ENCODE data around the gene ADGRA3. TPM values are rescaled to one million over a fixed set of nuclear protein-coding genes. Genes with fewer than 3 reads are reported as not detected.

Gene ADGRA3, protein sequence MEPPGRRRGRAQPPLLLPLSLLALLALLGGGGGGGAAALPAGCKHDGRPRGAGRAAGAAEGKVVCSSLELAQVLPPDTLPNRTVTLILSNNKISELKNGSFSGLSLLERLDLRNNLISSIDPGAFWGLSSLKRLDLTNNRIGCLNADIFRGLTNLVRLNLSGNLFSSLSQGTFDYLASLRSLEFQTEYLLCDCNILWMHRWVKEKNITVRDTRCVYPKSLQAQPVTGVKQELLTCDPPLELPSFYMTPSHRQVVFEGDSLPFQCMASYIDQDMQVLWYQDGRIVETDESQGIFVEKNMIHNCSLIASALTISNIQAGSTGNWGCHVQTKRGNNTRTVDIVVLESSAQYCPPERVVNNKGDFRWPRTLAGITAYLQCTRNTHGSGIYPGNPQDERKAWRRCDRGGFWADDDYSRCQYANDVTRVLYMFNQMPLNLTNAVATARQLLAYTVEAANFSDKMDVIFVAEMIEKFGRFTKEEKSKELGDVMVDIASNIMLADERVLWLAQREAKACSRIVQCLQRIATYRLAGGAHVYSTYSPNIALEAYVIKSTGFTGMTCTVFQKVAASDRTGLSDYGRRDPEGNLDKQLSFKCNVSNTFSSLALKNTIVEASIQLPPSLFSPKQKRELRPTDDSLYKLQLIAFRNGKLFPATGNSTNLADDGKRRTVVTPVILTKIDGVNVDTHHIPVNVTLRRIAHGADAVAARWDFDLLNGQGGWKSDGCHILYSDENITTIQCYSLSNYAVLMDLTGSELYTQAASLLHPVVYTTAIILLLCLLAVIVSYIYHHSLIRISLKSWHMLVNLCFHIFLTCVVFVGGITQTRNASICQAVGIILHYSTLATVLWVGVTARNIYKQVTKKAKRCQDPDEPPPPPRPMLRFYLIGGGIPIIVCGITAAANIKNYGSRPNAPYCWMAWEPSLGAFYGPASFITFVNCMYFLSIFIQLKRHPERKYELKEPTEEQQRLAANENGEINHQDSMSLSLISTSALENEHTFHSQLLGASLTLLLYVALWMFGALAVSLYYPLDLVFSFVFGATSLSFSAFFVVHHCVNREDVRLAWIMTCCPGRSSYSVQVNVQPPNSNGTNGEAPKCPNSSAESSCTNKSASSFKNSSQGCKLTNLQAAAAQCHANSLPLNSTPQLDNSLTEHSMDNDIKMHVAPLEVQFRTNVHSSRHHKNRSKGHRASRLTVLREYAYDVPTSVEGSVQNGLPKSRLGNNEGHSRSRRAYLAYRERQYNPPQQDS (N-terminal part only)
- 1 to 10 TPM; 4.3 to 4.8 TPM for polyA plus RNA-seq

DNA sequence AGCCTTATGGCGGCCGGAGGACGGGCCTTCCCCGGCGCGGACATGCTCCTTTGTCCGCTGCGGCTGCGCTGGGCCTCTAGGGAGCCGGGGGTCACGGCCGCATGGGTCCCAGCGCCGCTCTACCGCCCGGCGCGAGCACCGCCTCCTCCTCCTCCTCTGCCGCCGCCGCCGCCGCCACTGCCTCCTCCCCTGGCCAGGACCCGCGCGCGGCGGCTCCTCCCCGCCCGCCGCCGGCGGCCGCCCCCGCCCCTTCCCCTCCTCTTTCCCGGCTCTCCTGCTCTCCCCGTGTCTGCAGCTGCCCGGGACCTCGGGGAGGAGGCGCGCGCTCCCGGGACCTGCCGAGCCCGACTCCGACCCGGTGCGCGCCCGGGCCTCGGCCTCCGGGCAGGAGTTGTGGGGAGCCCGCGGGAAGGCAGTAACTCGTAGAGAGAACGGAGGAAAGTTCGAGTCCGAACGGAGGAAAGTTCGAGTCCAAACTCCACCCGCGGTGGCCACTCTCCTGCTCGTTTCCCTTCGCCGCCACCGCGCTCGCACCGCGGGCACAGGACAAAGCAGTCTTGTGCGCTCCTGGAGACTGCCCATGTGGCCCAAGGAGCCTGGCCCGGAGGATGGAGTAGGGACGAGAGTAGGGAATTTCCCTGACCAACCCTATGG, at the start of gene ADGRA3:
TSS of gene ADGRA3 (minus strand) at position 179 of the 654 bp plus-strand sequence. CDS start 282 bp downstream, outside the sequence.
- H3K27ac ChIP-seq (ENCODE audit: low read depth in 2 of 2, low read length in 1 of 2): peak within 1 kb of the TSS; percentile 64 to 82

DNA sequence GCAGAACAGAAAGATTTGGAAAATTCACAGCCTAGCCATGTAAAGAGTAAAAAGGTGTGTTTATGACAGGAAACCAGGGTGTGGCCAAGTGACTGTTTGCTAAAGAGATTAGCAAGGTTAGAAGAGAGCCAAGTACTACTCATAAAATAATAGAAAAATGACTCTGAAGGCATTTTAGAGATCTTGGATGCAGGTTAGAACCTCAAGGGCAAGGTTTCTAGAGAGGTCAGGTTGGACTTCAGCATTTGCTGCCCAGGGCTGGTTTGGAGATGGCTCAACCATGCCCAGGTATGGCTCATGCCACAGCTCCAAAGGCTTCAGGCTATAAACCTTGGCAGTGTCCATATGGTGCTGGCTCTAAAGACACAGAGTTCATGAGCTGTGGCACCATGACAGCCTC, 40.6 kb upstream of the ADGRA3 start:
- Histone ChIP-seq H3K4me3 (ENCODE audit: low read depth in 1 of 2, low read length in 2 of 2) (no peak overlapping the region), H3K4me1 (ENCODE audit: control insufficient read depth in 2 of 2, insufficient read depth in 2 of 2, low read length in 1 of 2) (peaks cover 0 to 4% of the 10 kb centered on the region in 2 donors), H3K36me3 (ENCODE audit: control insufficient read depth in 2 of 2, insufficient read depth in 2 of 2, low read length in 1 of 2) (no peaks in the 10 kb centered on the region), H3K9me3 (ENCODE audit: control insufficient read depth in 2 of 2, insufficient read depth in 1 of 2, low read depth in 1 of 2, low read length in 1 of 2) (no peaks in the 10 kb centered on the region), H3K27me3 (ENCODE audit: control insufficient read depth in 1 of 2, insufficient read depth in 2 of 2, low read length in 2 of 2) (peaks cover 2 to 4% of the 10 kb centered on the region in 2 donors), H3K27ac (ENCODE audit: low read depth in 2 of 2, low read length in 1 of 2) (no peak overlapping the region)

More for the DNA sequence above, at the start of gene ADGRA3:
- Histone ChIP-seq H3K27me3 (ENCODE audit: control insufficient read depth in 1 of 2, insufficient read depth in 2 of 2, low read length in 2 of 2) (no peaks in the 10 kb centered on the region), H3K9me3 (ENCODE audit: control insufficient read depth in 2 of 2, insufficient read depth in 1 of 2, low read depth in 1 of 2, low read length in 1 of 2) (no peaks in the 10 kb centered on the region), H3K4me1 (ENCODE audit: control insufficient read depth in 2 of 2, insufficient read depth in 2 of 2, low read length in 1 of 2) (peaks cover 0 to 2% of the 10 kb centered on the region in 2 donors), H3K4me3 (ENCODE audit: low read depth in 1 of 2, low read length in 2 of 2) (peak within 1 kb of the TSS; percentile 50 to 73), H3K36me3 (ENCODE audit: control insufficient read depth in 2 of 2, insufficient read depth in 2 of 2, low read length in 1 of 2) (no peaks in the 10 kb centered on the region)
- WGBS, 2 donors: 2% methylated on average over 39 to 74 of the region's 74 CpGs

DNA sequence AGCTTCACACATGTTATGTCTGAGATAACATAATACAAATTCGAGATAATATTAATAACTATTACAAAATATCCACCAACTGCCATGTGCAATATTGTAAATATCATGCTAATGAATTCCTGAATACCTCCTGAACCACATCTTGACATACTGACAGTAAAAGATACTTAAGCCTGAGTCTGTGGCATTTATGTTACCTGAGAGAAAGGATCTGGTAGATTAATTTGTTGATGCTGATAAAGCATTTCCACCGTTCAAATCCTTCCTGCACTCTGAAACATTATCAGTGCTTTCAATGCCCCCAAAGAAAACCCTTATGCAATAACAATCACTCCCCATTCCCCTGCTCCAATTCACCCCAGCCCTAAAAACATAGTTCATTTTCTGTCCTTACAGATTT, 38.8 kb upstream of the ADGRA3 start:
- H3K27me3 ChIP-seq (ENCODE audit: control insufficient read depth in 1 of 2, insufficient read depth in 2 of 2, low read length in 2 of 2): peaks cover 2 to 4% of the 10 kb centered on the region in 2 donors
- H3K4me1 ChIP-seq (ENCODE audit: control insufficient read depth in 2 of 2, insufficient read depth in 2 of 2, low read length in 1 of 2): peaks cover 0 to 4% of the 10 kb centered on the region in 2 donors
- no peak overlapping the region for H3K4me3 ChIP-seq (ENCODE audit: low read depth in 1 of 2, low read length in 2 of 2)
- 68% methylated on average over 2 of the region's 2 CpGs for WGBS, 2 donors
- no peaks in the 10 kb centered on the region for H3K36me3 ChIP-seq (ENCODE audit: control insufficient read depth in 2 of 2, insufficient read depth in 2 of 2, low read length in 1 of 2)
- no peaks in the 10 kb centered on the region for H3K9me3 ChIP-seq (ENCODE audit: control insufficient read depth in 2 of 2, insufficient read depth in 1 of 2, low read depth in 1 of 2, low read length in 1 of 2)
- H3K27ac ChIP-seq (ENCODE audit: low read depth in 2 of 2, low read length in 1 of 2): no peak overlapping the region

DNA sequence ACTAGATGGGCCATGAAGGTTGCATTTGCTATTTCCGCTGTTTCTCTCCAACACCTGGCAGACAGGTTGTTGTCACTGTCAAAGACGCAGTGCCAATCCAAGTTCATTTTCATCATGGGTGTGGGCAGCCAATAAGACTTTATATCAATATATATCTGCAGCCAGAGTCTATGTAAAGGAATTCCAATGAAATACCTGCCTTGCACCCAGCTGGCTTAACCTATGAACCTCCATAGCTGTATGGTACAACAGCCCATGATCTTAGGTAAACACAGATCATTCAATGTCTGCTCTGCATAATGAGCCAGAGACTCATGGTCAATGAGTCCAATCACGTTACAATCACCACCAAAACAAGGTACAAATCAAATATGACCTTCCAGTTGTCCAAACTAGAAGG, 37.7 kb upstream of the ADGRA3 start:
- Histone ChIP-seq H3K27me3 (ENCODE audit: control insufficient read depth in 1 of 2, insufficient read depth in 2 of 2, low read length in 2 of 2) (peaks cover 2 to 4% of the 10 kb centered on the region in 2 donors), H3K4me1 (ENCODE audit: control insufficient read depth in 2 of 2, insufficient read depth in 2 of 2, low read length in 1 of 2) (peaks cover 0 to 4% of the 10 kb centered on the region in 2 donors), H3K4me3 (ENCODE audit: low read depth in 1 of 2, low read length in 2 of 2) (no peak overlapping the region), H3K9me3 (ENCODE audit: control insufficient read depth in 2 of 2, insufficient read depth in 1 of 2, low read depth in 1 of 2, low read length in 1 of 2) (no peaks in the 10 kb centered on the region), H3K36me3 (ENCODE audit: control insufficient read depth in 2 of 2, insufficient read depth in 2 of 2, low read length in 1 of 2) (no peaks in the 10 kb centered on the region), H3K27ac (ENCODE audit: low read depth in 2 of 2, low read length in 1 of 2) (no peak overlapping the region)
- WGBS, 2 donors: 80 to 87% methylated on average over 3 of the region's 3 CpGs

DNA sequence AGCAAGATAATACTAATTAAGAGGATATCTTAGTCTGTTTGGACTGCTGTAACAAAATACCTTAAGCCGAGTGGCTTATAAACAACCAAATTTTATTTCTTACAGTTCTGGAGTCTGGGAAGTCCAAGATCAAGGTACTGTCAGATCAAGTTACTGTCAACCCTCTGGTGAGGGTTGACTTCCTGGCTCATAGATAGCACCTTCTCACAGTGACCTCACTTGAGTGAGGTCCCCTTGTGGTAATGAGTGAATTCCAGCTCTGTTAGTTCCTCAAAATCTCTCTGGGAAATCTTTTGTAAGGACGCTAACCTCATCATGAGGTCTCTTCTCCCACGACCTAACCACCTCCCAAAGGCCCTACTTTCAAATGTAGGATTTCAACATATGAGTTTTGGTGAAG, 36.9 kb upstream of the ADGRA3 start:
- WGBS, 2 donors: 79 to 80% methylated on average over 3 of the region's 3 CpGs
- Histone ChIP-seq H3K27ac (ENCODE audit: low read depth in 2 of 2, low read length in 1 of 2) (no peak overlapping the region), H3K4me3 (ENCODE audit: low read depth in 1 of 2, low read length in 2 of 2) (no peak overlapping the region), H3K4me1 (ENCODE audit: control insufficient read depth in 2 of 2, insufficient read depth in 2 of 2, low read length in 1 of 2) (peaks cover 0 to 4% of the 10 kb centered on the region in 2 donors), H3K36me3 (ENCODE audit: control insufficient read depth in 2 of 2, insufficient read depth in 2 of 2, low read length in 1 of 2) (no peaks in the 10 kb centered on the region), H3K9me3 (ENCODE audit: control insufficient read depth in 2 of 2, insufficient read depth in 1 of 2, low read depth in 1 of 2, low read length in 1 of 2) (no peaks in the 10 kb centered on the region), H3K27me3 (ENCODE audit: control insufficient read depth in 1 of 2, insufficient read depth in 2 of 2, low read length in 2 of 2) (peaks cover 2 to 4% of the 10 kb centered on the region in 2 donors)

DNA sequence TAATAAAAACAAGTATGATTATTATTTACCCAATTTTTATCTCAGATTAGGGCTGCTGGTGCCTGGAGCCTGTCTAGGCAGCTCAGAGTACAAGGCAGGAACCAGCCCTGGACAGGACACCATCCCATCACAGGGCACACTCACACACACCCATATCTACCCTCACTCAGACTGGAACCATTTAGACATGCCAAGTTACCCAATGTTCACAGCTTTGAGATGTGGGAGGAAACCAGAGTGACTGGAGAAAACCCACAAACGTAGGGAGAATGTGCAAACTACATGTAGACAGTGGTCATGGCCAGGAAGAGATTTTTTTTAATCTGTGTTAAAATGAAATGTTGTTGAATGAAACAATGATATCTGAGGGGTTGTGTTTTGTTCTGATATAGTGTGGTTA, 35.7 kb upstream of the ADGRA3 start:
- Histone ChIP-seq H3K36me3 (ENCODE audit: control insufficient read depth in 2 of 2, insufficient read depth in 2 of 2, low read length in 1 of 2) (no peaks in the 10 kb centered on the region), H3K4me3 (ENCODE audit: low read depth in 1 of 2, low read length in 2 of 2) (no peak overlapping the region), H3K4me1 (ENCODE audit: control insufficient read depth in 2 of 2, insufficient read depth in 2 of 2, low read length in 1 of 2) (peaks cover 0 to under 1% of the 10 kb centered on the region in 2 donors), H3K27ac (ENCODE audit: low read depth in 2 of 2, low read length in 1 of 2) (no peak overlapping the region), H3K27me3 (ENCODE audit: control insufficient read depth in 1 of 2, insufficient read depth in 2 of 2, low read length in 2 of 2) (peaks cover 2 to 4% of the 10 kb centered on the region in 2 donors), H3K9me3 (ENCODE audit: control insufficient read depth in 2 of 2, insufficient read depth in 1 of 2, low read depth in 1 of 2, low read length in 1 of 2) (peaks cover 0 to 3% of the 10 kb centered on the region in 2 donors)
- WGBS, 2 donors: 61 to 66% methylated on average over 1 of the region's 1 CpG

DNA sequence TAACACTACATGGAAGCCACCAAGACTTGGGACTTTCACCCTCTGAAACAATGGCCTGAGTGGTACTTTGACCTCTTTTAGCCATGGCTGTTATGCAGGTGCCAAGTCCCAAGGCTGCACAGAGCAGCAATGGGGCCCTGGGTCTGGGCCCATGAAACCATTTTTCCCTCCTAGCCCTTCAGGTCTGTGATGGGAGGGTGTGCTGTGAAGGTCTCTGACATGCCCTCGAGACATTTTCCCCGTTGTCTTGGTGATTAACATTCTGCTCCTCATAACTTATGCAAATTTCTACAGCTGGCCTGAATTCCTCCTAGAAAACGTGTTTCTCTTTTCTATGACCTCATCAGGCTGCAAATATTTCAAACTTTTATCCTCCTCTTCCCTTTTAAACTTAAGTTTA, 30.4 kb upstream of the ADGRA3 start:
- WGBS, 2 donors: 63 to 76% methylated on average over 3 of the region's 3 CpGs
- Histone ChIP-seq H3K27me3 (ENCODE audit: control insufficient read depth in 1 of 2, insufficient read depth in 2 of 2, low read length in 2 of 2) (no peaks in the 10 kb centered on the region), H3K36me3 (ENCODE audit: control insufficient read depth in 2 of 2, insufficient read depth in 2 of 2, low read length in 1 of 2) (no peaks in the 10 kb centered on the region), H3K4me1 (ENCODE audit: control insufficient read depth in 2 of 2, insufficient read depth in 2 of 2, low read length in 1 of 2) (no peaks in the 10 kb centered on the region), H3K4me3 (ENCODE audit: low read depth in 1 of 2, low read length in 2 of 2) (no peak overlapping the region), H3K27ac (ENCODE audit: low read depth in 2 of 2, low read length in 1 of 2) (no peak overlapping the region), H3K9me3 (ENCODE audit: control insufficient read depth in 2 of 2, insufficient read depth in 1 of 2, low read depth in 1 of 2, low read length in 1 of 2) (peaks cover 0 to 7% of the 10 kb centered on the region in 2 donors)

DNA sequence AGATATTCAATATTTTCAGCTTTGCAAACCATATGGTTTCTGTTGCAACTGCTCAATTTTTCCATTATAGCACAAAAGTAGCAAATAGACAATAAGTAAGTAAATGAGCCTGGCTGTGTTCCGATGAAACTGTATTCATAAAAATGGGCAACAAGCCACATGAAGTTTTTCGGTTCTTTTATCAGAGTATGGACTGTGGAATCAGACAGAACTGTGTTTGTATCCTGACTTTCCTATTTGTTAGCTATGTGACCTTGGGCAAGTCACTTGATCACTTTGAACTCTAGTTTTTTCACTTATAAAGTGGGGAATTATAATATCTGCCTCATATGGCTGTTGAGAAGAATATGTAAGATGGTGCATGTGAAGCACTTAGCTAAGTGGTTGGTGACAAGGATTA, 23.4 kb upstream of the ADGRA3 start:
- 67 to 74% methylated on average over 2 of the region's 2 CpGs for WGBS, 2 donors

DNA sequence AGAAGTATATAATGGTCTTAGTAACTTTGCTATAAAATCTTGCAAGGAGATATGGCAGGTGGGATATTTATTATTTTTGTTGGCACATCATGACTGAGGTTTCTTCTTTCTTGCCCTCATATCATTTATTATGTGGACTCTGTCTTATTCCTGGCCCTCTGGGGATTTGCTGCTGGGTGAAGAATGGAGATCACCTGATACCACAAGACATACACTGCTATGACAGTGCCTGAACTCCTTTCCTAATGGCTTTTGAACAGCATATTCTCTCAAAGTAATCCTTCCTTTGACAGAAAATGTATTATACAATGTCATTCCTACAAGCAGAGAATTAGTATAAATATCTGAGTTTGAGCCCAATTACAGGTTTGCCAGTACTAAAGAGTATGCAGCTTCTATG, 22.0 kb upstream of the ADGRA3 start:
- no peaks in the 10 kb centered on the region for H3K36me3 ChIP-seq (ENCODE audit: control insufficient read depth in 2 of 2, insufficient read depth in 2 of 2, low read length in 1 of 2)
- no peaks in the 10 kb centered on the region for H3K4me1 ChIP-seq (ENCODE audit: control insufficient read depth in 2 of 2, insufficient read depth in 2 of 2, low read length in 1 of 2)
- H3K4me3 ChIP-seq (ENCODE audit: low read depth in 1 of 2, low read length in 2 of 2): no peak overlapping the region
- H3K27ac ChIP-seq (ENCODE audit: low read depth in 2 of 2, low read length in 1 of 2): no peak overlapping the region
- H3K27me3 ChIP-seq (ENCODE audit: control insufficient read depth in 1 of 2, insufficient read depth in 2 of 2, low read length in 2 of 2): no peaks in the 10 kb centered on the region
- H3K9me3 ChIP-seq (ENCODE audit: control insufficient read depth in 2 of 2, insufficient read depth in 1 of 2, low read depth in 1 of 2, low read length in 1 of 2): peaks cover 0 to 2% of the 10 kb centered on the region in 2 donors

More for the DNA sequence above, 23.4 kb upstream of the ADGRA3 start:
- H3K27ac ChIP-seq (ENCODE audit: low read depth in 2 of 2, low read length in 1 of 2): no peak overlapping the region
- no peaks in the 10 kb centered on the region for H3K4me1 ChIP-seq (ENCODE audit: control insufficient read depth in 2 of 2, insufficient read depth in 2 of 2, low read length in 1 of 2)
- H3K9me3 ChIP-seq (ENCODE audit: control insufficient read depth in 2 of 2, insufficient read depth in 1 of 2, low read depth in 1 of 2, low read length in 1 of 2): peaks cover 0 to 2% of the 10 kb centered on the region in 2 donors
- H3K36me3 ChIP-seq (ENCODE audit: control insufficient read depth in 2 of 2, insufficient read depth in 2 of 2, low read length in 1 of 2): no peaks in the 10 kb centered on the region
- H3K27me3 ChIP-seq (ENCODE audit: control insufficient read depth in 1 of 2, insufficient read depth in 2 of 2, low read length in 2 of 2): no peaks in the 10 kb centered on the region
- H3K4me3 ChIP-seq (ENCODE audit: low read depth in 1 of 2, low read length in 2 of 2): no peak overlapping the region
